Measurements from ENCODE around the gene EHMT1. TPM values are rescaled to one million over a fixed set of nuclear protein-coding genes. Genes with fewer than 3 reads are reported as not detected.

Gene EHMT1
- total and polyA plus RNA-seq, 2 of the 8 experiments (the other 6 are each of a cell fraction or from before 2014, with no cell fraction given), result 95.7 to 163 TPM

DNA sequence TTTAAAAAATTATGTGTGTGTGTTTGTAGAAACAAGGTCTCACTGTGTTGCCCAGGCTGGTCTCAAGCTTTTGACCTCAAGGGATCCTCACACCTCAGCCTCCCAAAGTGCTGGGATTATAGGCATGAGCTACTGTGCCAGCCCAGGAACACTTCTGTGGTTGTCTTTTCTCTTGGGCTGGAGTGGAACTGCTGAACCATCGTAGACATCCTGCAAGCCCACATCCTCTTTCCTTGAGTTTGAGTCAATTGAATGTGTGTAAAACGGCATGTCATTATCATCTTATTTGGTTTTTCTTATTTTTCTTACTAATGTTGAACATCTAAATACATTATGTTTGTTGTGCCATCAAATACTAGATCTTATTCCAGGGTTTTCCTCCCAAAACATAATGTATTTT, 40.0 kb downstream of the EHMT1 start (continued):
- no peak for TF ChIP-seq CHD7 (IDR thresholded peaks at IDR 0.05; ENCODE audit: insufficient replicate concordance, low read length)
- TF ChIP-seq KDM4A (IDR thresholded peaks at IDR 0.05; ENCODE audit: low read depth, low read length, severe bottlenecking), result no peak
- TF ChIP-seq SP1 (IDR thresholded peaks at IDR 0.05; ENCODE audit: low read depth, low read length), result no peak
- no peak for TF ChIP-seq TEAD4 (IDR thresholded peaks at IDR 0.05; ENCODE audit: low read depth, low read length)
- no peak for TF ChIP-seq TAF7 (optimal IDR thresholded peaks at IDR 0.05; ENCODE audit: borderline replicate concordance, low read depth, low read length)
- TF ChIP-seq CREB1 (IDR thresholded peaks at IDR 0.05), result no peak
- TF ChIP-seq CHD1 (IDR thresholded peaks at IDR 0.05; ENCODE audit: low read depth, low read length), result no peak
- no peak for TF ChIP-seq SP2 (IDR thresholded peaks at IDR 0.05; ENCODE audit: low read length)
- no peak for TF ChIP-seq NRF1 (IDR thresholded peaks at IDR 0.05; ENCODE audit: low read depth, low read length)
- TF ChIP-seq POU5F1 (IDR thresholded peaks at IDR 0.05; ENCODE audit: low read depth, low read length), result no peak

Measured in H1 (cell line).